WI38 (cell line): Measurements from ENCODE around the gene EIF3K.

Experiments
- H3K4me3 ChIP-seq: 2 replicates; pipeline ENCODE4 v1.5.1; 2011; ENCODE audit warnings: low read depth, mild to moderate bottlenecking, control low read depth, low read length
- TF ChIP-seq, protein P1 (sequence below): IDR thresholded peaks from 2 replicates; pipeline ENCODE4 v1.5.1; 2012; ENCODE audit warnings: low read depth, mild to moderate bottlenecking, control low read depth, low read length

The EIF3K gene

DNA sequence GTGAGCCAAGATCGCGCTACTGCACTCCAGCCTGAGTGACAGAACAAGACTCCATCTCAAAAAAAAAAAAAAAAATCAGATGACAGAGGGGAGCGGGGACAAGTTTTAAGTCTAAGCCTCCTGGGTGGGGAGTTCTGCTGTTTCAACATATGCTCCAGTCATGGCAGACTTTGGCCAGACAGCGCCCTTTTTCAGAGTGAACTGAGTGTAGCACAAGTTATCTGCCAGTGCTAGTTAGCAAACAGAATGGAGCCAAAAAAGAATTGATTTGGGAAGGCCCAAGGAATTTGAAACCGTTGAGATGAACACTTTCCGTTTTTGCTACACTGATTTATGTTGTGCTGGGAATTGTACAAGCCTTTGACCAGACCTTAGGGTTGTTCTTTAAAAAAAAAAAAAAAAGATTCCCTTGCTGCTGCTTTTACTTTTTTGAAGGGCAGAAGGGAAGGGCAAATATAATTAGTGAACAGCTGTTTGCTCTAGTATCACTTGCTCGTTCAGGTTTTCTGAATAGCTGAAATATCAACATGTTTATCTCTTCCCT, 34.1 kb downstream of the EIF3K start:
- TF ChIP-seq, protein P1, sequence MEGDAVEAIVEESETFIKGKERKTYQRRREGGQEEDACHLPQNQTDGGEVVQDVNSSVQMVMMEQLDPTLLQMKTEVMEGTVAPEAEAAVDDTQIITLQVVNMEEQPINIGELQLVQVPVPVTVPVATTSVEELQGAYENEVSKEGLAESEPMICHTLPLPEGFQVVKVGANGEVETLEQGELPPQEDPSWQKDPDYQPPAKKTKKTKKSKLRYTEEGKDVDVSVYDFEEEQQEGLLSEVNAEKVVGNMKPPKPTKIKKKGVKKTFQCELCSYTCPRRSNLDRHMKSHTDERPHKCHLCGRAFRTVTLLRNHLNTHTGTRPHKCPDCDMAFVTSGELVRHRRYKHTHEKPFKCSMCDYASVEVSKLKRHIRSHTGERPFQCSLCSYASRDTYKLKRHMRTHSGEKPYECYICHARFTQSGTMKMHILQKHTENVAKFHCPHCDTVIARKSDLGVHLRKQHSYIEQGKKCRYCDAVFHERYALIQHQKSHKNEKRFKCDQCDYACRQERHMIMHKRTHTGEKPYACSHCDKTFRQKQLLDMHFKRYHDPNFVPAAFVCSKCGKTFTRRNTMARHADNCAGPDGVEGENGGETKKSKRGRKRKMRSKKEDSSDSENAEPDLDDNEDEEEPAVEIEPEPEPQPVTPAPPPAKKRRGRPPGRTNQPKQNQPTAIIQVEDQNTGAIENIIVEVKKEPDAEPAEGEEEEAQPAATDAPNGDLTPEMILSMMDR, result no peak
- H3K4me3 ChIP-seq, result peak overlapping the region; percentile 18; the same call in 1 of the 2 replicates

DNA sequence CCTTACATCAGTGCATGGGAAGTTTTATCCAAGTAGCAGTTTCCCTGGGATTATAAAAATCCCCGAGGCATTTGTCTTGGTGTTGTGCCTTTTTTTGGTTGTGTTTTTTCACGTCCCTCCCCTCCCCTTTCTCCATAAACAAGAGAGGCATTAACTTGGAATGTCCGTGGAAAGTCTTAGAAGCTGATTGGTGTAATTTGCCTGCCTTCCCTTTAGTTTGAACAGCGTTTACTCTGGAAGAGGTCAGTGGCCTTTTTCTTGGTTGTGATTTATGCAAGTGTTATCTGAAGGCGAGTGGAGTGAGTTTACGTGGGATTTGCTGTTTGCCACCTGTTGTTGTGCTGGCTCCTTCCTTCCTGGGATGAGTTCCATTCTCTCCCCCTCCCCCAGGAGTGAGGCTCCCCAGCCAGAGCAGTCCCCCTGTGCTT, 35.7 kb downstream of the EIF3K start:
- TF ChIP-seq, protein P1, result no peak
- peak overlapping the region; percentile 15; the same call in 1 of the 2 replicates for H3K4me3 ChIP-seq

GRCh38 chr19:38655148-38655824, 36.3 kb downstream of the EIF3K start:
- TF ChIP-seq, protein P1, result no peak
- H3K4me3 ChIP-seq, result peak overlapping the region; percentile 15; the same call in 1 of the 2 replicates

DNA sequence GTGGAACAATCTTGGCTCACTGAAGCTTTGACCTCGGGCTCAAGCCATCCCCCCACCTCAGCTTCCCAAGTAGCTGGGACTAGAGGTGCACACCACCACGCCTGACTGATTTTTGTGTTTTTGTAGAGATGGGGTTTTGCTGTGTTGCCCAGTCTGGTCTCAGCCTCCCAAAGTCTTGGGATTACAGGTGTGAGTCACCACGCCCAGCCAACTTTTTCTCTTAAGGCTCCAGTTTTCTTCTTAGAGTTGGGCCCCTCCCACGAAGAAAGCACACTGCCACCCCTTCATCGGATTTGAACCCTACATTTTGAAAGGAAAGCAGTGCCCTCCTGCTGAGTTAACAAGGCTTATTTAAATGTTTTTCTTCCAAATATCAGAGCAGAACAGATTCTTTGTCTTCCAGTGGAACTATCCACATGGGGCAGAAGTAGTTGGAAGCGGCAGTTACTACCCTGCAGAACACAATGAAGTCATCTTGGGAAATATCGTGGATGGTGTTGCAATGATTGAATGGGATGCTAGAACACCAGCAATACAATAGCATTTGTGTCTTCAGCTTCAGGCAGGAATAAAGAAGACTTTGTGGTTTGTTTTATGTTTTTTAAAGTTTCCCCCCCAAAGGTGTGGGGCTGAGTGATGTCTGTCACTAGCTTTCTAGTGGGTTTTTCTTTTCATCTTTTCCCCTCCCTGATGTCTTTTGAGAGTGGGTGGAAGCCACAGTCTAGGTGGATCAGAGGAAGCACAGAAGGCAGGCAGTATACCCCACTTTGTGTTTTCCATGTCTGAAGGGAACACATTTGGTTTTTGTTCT, 37.4 kb downstream of the EIF3K start:
- TF ChIP-seq, protein P1, result no peak
- H3K4me3 ChIP-seq, result no peak overlapping the region

GRCh38 chr19:38657633-38658222, 38.7 kb downstream of the EIF3K start:
- TF ChIP-seq, protein P1, result no peak
- peak overlapping the region; percentile 7 for H3K4me3 ChIP-seq

GRCh38 chr19:38658462-38659306, 39.7 kb downstream of the EIF3K start:
- TF ChIP-seq, protein P1, result no peak
- peak overlapping the region; percentile 26 for H3K4me3 ChIP-seq
